Activated CD4-positive, alpha-beta T cell treated with anti-CD3 and anti-CD28 coated beads, Interleukin-2, Interleukin-4, amounts not matched to agents 100 ng/mL and 50 ng/mL, durations not matched to agents 16 hours and 8 hours (primary cell): ENCODE results near the gene CA9.

Experiments
- DNase-seq: peaks from one replicate; pipeline ENCODE4 v3.0.0-alpha.2; 2020; ENCODE audit warnings: low spot score

The CA9 gene

GRCh38 chr9:35691757-35692301, 18.1 kb downstream of the CA9 start:
- DNase-seq, result no peak

DNA sequence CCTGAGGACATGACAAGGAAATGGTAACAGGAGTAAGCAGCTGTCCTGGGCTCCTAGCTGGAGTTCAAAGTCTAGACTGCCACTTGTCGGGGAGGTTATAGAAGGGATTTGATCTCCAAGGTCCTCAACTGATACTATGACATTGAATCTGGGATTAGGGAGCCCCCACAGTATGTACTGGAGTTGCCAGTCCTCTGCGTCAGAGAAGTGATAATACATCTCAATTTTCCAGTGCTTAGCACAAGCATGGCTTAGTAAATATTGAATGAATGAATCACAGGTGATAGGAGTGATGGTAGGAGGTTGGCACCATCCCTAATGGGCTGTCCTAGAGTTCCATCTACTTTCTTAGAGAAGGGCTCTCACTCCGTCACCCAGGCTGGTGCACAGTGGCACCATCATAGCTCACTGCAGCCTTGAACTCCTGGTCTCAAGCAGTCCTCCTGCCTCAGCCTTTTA, 22.2 kb downstream of the CA9 start:
- no peak for DNase-seq

- DNase-seq, result peak; percentile 52
These were observed 22.9 kb downstream of the CA9 start for GRCh38 chr9:35696520-35697215.

DNA sequence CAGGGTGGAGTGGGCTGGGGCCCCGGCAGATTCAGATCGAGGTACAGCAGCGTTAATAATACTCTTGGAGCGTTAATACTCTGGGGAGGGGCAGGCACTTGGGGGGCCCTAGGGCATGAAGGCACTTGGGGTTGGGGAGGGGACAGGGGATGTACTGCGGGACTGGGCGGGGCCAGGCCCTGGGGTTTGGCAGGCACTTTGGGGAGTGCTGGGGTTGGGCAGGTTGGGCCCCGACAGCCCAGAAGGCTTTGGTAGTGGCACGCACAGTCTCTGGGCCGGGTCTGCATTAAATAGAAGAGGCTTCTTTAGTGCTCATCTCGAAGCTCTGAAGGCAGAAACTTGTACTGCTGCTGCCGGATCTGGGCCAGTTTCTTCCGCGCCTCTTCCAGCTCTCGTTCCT, 23.8 kb downstream of the CA9 start:
- no peak for DNase-seq

DNA sequence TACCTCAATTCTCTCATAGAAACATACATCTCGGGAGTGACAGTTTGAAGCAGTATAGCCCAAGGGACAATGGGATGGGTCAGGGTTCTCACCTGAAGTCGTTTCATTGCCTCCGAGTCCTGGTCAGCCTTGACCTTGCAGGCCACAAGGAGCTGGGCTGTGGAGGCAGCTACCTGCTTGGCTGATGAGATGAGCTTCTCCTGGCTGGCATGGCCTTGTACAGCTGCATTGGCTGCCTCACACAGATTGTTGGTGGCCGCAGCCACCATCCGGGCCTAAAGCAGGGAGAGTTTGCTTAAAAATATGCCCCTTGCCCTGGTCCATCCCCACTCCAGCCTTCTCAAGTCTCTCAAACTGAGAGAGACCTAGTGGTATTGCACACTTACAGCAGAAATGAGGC, 24.5 kb downstream of the CA9 start:
- no peak for DNase-seq

- DNase-seq, result no peak
These were observed 26.3 kb downstream of the CA9 start for GRCh38 chr9:35700031-35700430.

GRCh38 chr9:35700942-35701341, 27.2 kb downstream of the CA9 start:
- DNase-seq, result no peak

DNA sequence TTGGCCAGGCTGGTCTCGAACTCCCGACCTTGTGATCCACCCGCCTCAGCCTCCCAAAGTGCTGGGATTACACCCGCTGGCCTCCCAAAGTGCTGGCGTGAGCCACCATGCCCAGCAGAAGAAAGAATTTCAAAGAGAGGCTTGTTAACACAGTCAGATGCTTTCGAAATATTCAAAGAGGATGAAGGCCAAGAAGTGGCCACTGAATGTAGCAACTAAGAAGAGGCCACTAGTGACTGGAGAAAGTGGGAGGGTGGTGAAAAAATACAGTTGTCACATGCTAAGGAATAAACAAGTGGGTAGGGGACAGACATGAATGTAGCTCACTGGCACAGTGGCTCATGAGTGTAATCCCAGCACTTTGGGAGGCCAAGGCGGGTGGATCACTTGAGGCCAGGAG, 29.0 kb downstream of the CA9 start:
- no peak for DNase-seq

DNA sequence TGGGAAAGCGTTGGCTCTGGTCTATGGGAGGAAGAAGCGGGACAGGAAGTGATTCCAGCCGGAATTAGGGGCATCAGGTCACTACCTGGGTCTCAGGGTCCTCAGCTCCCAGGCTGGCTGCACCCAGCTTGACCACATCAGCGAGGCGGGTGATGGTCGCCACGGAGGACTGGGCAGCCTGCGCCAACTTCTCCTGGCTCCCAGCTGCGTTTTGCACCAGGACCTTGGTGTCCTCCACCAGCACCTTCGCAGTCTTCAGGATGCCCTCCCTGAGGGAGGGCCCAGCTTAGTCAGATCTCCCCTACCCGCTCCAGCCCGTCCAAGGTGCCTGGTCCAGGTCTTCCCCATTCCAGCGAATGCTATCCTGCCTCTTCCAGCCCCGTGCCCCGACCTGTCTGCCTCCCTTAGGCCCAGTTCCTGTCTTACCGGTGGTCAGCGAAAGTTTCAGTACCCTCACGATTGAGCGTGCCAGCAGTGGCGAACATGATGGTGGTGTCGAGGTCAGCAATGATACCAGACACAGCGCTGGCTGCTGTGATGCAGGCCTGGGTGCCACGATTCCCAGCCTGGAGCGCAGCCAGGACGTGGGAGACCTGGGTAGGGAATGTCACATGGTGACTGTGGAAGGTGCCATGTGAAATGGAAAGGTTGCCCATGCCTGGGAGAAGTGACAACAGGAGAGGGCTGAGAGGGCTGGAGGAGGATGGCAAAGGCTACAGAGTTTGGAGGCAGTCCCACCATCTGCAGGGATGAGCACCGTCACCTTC, 30.4 kb downstream of the CA9 start:
- DNase-seq, result no peak

GRCh38 chr9:35705372-35705771, 31.6 kb downstream of the CA9 start:
- no peak for DNase-seq

DNA sequence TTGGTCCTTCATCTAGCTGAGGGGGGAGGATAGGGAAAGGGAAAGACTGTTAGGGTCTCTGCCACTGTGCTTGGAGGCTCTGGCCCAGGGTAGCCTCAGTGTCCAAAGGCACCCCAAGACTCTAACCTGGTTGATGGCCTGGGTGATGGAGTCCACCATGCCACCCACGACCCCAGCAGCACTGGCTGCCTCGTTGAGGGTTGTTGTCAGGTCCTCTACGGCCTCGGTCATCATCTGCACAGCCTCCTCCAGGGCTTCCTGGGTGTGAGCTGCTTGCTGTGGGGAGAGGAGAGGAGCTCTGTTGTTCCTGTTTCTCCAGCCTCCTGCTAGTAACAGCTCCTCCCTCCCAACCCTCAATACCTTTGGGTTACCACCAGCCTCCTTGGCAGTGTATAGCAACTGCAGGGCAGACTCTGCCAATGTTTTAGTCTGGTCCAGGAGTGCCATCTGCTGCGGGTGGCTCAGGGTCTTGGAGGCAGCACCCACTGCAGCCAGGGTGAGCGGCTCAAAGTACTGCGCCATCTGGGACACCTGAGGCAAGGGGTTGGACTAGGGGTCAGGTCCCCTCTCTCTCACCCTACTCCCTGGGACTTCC, 32.2 kb downstream of the CA9 start:
- DNase-seq, result no peak

- DNase-seq, result no peak
These were observed 33.2 kb downstream of the CA9 start for GRCh38 chr9:35706951-35707350.

DNA sequence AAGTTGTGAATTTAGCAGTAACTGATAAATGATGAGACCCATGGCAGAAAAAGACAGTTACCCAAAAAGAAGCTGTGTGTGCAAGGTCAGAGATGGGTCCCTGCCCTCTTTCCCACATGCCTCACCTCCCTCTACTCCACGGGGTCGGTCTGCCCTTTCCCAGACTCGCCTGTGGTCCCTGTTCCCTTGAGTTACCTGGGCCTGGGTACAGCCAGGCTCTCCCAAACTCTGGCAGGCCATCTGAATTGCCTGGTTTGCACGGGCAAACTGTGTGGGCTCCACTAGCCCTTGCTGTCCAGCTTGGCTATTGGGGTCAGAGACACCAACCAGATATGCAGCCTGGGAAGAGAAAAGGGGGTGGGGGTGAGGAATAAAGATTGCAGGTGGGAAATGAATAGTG, 34.4 kb downstream of the CA9 start:
- no peak for DNase-seq

- DNase-seq, result no peak
These were observed 37.2 kb downstream of the CA9 start for GRCh38 chr9:35710818-35711500.

GRCh38 chr9:35711501-35712428, 38.0 kb downstream of the CA9 start:
- no peak for DNase-seq

GRCh38 chr9:35712762-35713400, 39.2 kb downstream of the CA9 start:
- no peak for DNase-seq

GRCh38 chr9:35713578-35713977, 39.9 kb downstream of the CA9 start:
- no peak for DNase-seq

DNA sequence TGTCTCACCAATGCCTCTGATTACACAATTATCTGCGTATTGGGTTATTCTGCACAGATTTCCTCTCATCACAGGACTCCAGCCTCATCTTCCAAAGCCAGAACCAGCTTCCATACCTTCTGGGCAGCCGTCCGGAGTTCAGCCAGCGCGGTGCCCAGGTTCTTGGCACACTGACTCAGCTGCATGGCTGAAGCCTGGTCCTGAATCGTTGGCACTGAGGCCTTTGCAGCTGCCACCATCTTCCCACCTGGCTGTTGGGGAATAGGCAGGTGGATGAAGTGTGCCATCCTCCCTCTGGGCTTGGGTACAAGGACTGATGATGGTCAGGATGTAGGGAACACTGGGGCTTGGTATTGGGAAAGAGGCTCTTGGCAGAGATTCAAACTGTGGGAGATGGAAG, 40.4 kb downstream of the CA9 start:
- no peak for DNase-seq

- DNase-seq, result no peak
These were observed 41.0 kb downstream of the CA9 start for GRCh38 chr9:35714579-35715252.

DNA sequence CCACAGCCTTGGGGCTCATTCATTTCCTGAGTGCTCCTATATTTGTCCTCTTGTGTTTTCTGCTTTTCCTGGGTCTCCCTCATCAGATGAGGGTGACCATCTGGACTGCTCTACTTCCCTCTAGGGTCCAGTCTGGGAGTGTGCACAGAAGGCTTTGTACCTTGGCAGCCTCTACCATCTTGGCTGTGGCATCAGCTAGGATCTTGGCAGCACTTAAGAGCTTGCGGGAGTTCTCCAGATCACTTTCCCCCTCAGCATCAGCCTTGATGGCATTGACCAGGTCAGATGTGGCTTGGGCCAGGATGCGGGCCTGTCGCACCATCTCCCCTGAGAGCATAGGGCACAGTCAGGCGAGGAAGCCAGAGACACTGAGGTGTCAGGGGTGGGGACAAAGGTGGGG, 42.5 kb downstream of the CA9 start:
- no peak for DNase-seq
